ENCODE measurements around the gene FTO. TPM values are rescaled to one million over a fixed set of nuclear protein-coding genes. Genes with fewer than 3 reads are reported as not detected.

Gene FTO
- total RNA-seq, 1 experiment from 2014 or later: 78.3 TPM

- H3K4me3 Mint-ChIP-seq (ENCODE audit: unreplicated experiment): peak overlapping the region; percentile 0
- Histone ChIP-seq H3K36me3 (ENCODE audit: control insufficient read depth, insufficient read depth, low read length) (no peaks in the 10 kb centered on the region), H3K9me3 (no peaks in the 10 kb centered on the region), H3K4me3 (ENCODE audit: low read depth, low read length) (no peak overlapping the region), H3K27me3 (replicated peaks; ENCODE audit: control insufficient read depth, insufficient read depth, low read length) (no peaks in the 10 kb centered on the region), H3K4me1 (peaks cover 19% of the 10 kb centered on the region)
- no peaks in the 10 kb centered on the region for H3K9me3 Mint-ChIP-seq (ENCODE audit: unreplicated experiment)
- H3K27me3 Mint-ChIP-seq (ENCODE audit: insufficient read depth, unreplicated experiment): no peaks in the 10 kb centered on the region
- intact Hi-C loops (cut with micrococcal nuclease; ENCODE audit: unreplicated experiment): loop anchor here (5.0 kb wide), 1 partner anchor 175 kb away; no protein-coding TSS in a partner anchor
- TF ChIP-seq, protein P1, sequence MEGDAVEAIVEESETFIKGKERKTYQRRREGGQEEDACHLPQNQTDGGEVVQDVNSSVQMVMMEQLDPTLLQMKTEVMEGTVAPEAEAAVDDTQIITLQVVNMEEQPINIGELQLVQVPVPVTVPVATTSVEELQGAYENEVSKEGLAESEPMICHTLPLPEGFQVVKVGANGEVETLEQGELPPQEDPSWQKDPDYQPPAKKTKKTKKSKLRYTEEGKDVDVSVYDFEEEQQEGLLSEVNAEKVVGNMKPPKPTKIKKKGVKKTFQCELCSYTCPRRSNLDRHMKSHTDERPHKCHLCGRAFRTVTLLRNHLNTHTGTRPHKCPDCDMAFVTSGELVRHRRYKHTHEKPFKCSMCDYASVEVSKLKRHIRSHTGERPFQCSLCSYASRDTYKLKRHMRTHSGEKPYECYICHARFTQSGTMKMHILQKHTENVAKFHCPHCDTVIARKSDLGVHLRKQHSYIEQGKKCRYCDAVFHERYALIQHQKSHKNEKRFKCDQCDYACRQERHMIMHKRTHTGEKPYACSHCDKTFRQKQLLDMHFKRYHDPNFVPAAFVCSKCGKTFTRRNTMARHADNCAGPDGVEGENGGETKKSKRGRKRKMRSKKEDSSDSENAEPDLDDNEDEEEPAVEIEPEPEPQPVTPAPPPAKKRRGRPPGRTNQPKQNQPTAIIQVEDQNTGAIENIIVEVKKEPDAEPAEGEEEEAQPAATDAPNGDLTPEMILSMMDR (IDR thresholded peaks at IDR 0.05; ENCODE audit: insufficient read depth in 1 of 2, low read depth in 1 of 2, low read length in 1 of 2, severe bottlenecking in 1 of 2, unreplicated experiment in 1 of 2): no peak
- ChIA-PET POLR2A (no interaction called here), CTCF (interaction anchor here (0.9 to 1.2 kb wide), 2 partner anchors 8 to 518 kb away, joined by 3 read pairs; no protein-coding TSS in a partner anchor)
- peaks cover 4% of the 10 kb centered on the region for H3K36me3 Mint-ChIP-seq (ENCODE audit: insufficient read depth, unreplicated experiment)
- no peak for DNase-seq
- BruUV-seq (replicated peaks): no TSS peak
- peaks cover 24% of the 10 kb centered on the region for H3K4me1 Mint-ChIP-seq (ENCODE audit: low read depth, unreplicated experiment)
- peak overlapping the region; percentile 6 for H3K27ac Mint-ChIP-seq (ENCODE audit: unreplicated experiment)
Measured at GRCh38 chr16:54067322-54068065, 363.5 kb downstream of the FTO start.

DNA sequence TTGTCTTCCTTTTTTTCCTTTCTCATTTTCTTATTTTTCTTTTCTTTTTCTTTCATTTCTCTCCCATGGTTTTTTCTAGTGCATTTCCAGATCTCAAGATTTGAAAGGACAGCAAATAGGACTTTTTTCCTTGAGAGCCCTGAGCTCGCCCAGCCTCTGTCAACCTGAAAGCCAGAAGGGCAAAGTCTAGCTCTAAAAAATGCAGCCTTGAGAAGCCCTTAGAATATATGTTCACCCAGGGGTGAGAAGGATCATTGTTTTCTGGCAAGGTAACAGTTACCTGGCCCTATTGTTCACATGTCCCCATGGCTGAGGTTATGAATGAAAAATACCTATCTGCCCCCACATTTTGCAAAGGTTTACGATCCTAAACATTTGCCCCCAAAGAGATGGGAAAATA is 364.3 kb downstream of the FTO start:
- no peaks in the 10 kb centered on the region for H3K27me3 Mint-ChIP-seq (ENCODE audit: insufficient read depth, unreplicated experiment)
- H3K27ac Mint-ChIP-seq (ENCODE audit: unreplicated experiment): peak overlapping the region; percentile 6
- H3K9me3 Mint-ChIP-seq (ENCODE audit: unreplicated experiment): no peaks in the 10 kb centered on the region
- DNase-seq: no peak
- Histone ChIP-seq H3K4me1 (peaks cover 19% of the 10 kb centered on the region), H3K27me3 (replicated peaks; ENCODE audit: control insufficient read depth, insufficient read depth, low read length) (no peaks in the 10 kb centered on the region), H3K4me3 (ENCODE audit: low read depth, low read length) (no peak overlapping the region), H3K9me3 (no peaks in the 10 kb centered on the region), H3K36me3 (ENCODE audit: control insufficient read depth, insufficient read depth, low read length) (no peaks in the 10 kb centered on the region)
- TF ChIP-seq, protein P1 (IDR thresholded peaks at IDR 0.05; ENCODE audit: insufficient read depth in 1 of 2, low read depth in 1 of 2, low read length in 1 of 2, severe bottlenecking in 1 of 2, unreplicated experiment in 1 of 2): no peak
- ChIA-PET POLR2A (no interaction called here), CTCF (interaction anchor here (0.9 to 1.2 kb wide), 2 partner anchors 8 to 519 kb away, joined by 3 read pairs; no protein-coding TSS in a partner anchor)
- no peaks in the 10 kb centered on the region for H3K36me3 Mint-ChIP-seq (ENCODE audit: insufficient read depth, unreplicated experiment)
- intact Hi-C loops (cut with micrococcal nuclease; ENCODE audit: unreplicated experiment): loop anchor here (5.0 kb wide), 1 partner anchor 176 kb away; no protein-coding TSS in a partner anchor
- no TSS peak for BruUV-seq (replicated peaks)
- peak overlapping the region; percentile 0 for H3K4me3 Mint-ChIP-seq (ENCODE audit: unreplicated experiment)
- peaks cover 20% of the 10 kb centered on the region for H3K4me1 Mint-ChIP-seq (ENCODE audit: low read depth, unreplicated experiment)

DNA sequence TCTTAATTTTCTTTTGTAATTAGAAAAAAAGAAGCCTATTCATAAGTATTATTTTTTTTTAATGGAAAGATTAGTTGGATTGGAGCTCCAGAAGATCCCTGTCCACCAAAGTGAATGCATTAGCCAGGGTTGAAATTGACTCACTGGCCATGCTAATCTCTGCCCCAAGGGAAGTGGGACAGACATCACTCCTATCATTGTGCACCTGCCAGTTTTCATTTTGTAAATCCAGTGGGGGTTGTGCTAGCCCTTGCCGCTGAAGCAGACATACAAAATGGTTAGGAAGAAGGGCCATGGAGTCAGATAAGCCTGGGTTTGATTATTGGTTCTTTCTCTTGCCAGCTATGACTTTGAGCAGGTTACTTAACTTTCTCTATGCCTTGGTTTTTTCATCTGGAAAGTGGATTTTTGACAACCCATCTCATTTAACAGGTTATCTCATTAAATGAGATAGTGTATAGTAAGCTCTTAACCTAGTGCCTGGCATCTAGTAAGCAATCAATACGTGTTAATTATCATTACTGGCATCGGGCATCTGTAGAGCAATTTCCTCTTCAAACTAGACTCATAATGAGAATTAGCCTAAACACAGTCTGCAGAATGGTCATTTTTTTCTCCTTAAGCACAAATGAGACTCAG is 365.8 kb downstream of the FTO start:
- Mint-ChIP-seq H3K4me3 (ENCODE audit: unreplicated experiment) (no peak overlapping the region), H3K27ac (ENCODE audit: unreplicated experiment) (no peak overlapping the region), H3K27me3 (ENCODE audit: insufficient read depth, unreplicated experiment) (no peaks in the 10 kb centered on the region), H3K4me1 (ENCODE audit: low read depth, unreplicated experiment) (peaks cover 23% of the 10 kb centered on the region), H3K36me3 (ENCODE audit: insufficient read depth, unreplicated experiment) (no peaks in the 10 kb centered on the region), H3K9me3 (ENCODE audit: unreplicated experiment) (no peaks in the 10 kb centered on the region)
- intact Hi-C loops (cut with micrococcal nuclease; ENCODE audit: unreplicated experiment): loop anchor here (5.0 kb wide), 1 partner anchor 177 kb away; no protein-coding TSS in a partner anchor
- no peak for DNase-seq
- Histone ChIP-seq H3K36me3 (ENCODE audit: control insufficient read depth, insufficient read depth, low read length) (no peaks in the 10 kb centered on the region), H3K27me3 (replicated peaks; ENCODE audit: control insufficient read depth, insufficient read depth, low read length) (no peaks in the 10 kb centered on the region), H3K9me3 (no peaks in the 10 kb centered on the region), H3K4me3 (ENCODE audit: low read depth, low read length) (no peak overlapping the region), H3K4me1 (peaks cover 19% of the 10 kb centered on the region)
- TF ChIP-seq, protein P1 (IDR thresholded peaks at IDR 0.05; ENCODE audit: insufficient read depth in 1 of 2, low read depth in 1 of 2, low read length in 1 of 2, severe bottlenecking in 1 of 2, unreplicated experiment in 1 of 2): no peak
- no TSS peak for BruUV-seq (replicated peaks)
- CTCF ChIA-PET: no interaction called here
- POLR2A ChIA-PET: no interaction called here
